WI38 (cell line): Measurements from ENCODE around the gene AKAP7.
"Not testable (repeated sequence)": the region's sequence is repeated elsewhere in the genome, so short reads cannot be mapped to it uniquely, and the experiment has no call there.

ENCODE experiments used
- H3K4me3 ChIP-seq: 2 replicates; pipeline ENCODE4 v1.5.1; 2011; ENCODE audit warnings: low read depth, mild to moderate bottlenecking, control low read depth, low read length
- CTCF ChIP-seq: IDR thresholded peaks from 2 replicates; pipeline ENCODE4 v1.5.1; 2012; ENCODE audit warnings: low read depth, mild to moderate bottlenecking, control low read depth, low read length

Gene AKAP7

DNA sequence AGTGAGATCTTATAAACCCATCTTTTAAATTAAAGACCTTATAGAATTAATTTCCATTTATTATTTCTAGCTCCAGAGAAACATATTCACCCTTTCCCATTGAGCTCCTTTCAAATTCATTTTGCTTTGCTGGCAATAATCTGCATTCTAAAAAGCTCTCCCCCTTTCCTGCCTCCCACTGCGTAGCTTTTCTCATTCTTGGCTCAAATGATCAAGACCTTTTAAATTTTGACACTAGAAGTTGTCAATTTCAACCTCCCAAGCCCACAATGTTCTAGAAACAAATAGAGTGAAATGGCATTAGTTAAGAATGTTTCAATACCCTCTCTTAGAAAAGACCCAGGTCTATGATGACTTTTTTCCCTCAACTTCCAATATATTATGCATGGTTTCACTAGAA is 186.9 kb downstream of the AKAP7 start:
- no peak for TF ChIP-seq CTCF
- no peak overlapping the region for H3K4me3 ChIP-seq

DNA sequence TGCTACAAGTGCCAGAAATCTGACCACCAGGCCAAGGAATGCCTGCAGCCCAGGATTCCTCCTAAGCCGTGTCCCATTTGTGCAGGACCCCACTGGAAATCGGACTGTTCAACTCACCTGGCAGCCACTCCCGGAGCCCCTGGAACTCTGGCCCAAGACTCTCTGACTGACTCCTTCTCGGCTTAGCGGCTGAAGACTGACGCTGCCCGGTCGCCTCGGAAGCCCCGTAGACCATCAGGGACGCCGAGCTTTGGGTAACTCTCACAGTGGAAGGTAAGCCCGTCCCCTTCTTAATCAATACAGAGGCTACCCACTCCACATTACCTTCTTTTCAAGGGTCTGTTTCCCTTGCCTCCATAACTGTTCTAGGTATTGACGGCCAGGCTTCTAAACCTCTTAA is 190.4 kb downstream of the AKAP7 start:
- H3K4me3 ChIP-seq, result not testable (repeated sequence)

GRCh38 chr6:131328727-131329126 is 193.5 kb downstream of the AKAP7 start:
- not testable (repeated sequence) for H3K4me3 ChIP-seq

GRCh38 chr6:131331151-131331550 is 195.9 kb downstream of the AKAP7 start:
- TF ChIP-seq CTCF, result no peak

GRCh38 chr6:131331873-131332781 is 196.9 kb downstream of the AKAP7 start:
- no peak for TF ChIP-seq CTCF

More at GRCh38 chr6:131331151-131331550, 195.9 kb downstream of the AKAP7 start:
- H3K4me3 ChIP-seq, result no peak overlapping the region

More at GRCh38 chr6:131331873-131332781, 196.9 kb downstream of the AKAP7 start:
- H3K4me3 ChIP-seq, result no peak overlapping the region
